Calu3 (cell line): Measurements from ENCODE around the gene ZNF616. TPM values are rescaled to one million over a fixed set of nuclear protein-coding genes. Genes with fewer than 3 reads are reported as not detected.

ENCODE experiments used
- BruUV-seq: library from RNA; stranded (reverse); fragments of 400-500 nt; replicated peaks from 2 replicates; lab custom pipeline; 2021; lab: Mats Ljungman, UMichigan
- CTCF ChIA-PET: fragments of 300-600 bp; sonication (Branson Sonifier 250); formaldehyde crosslinking; loops from one replicate; lab custom pipeline; 2022; ENCODE audit warnings: antibody characterized with exemption; lab: Charles Lee
- DNase-seq: peaks from one replicate; pipeline ENCODE4 v3.0.0; 2022
- H3K27ac Mint-ChIP-seq: one replicate; pipeline ENCODE4 v1.8.0; 2022; ENCODE audit warnings: mixed read lengths; ENCODE audit not compliant: unreplicated experiment
- H3K27me3 Mint-ChIP-seq: one replicate; pipeline ENCODE4 v1.8.0; 2022; ENCODE audit warnings: mixed read lengths; ENCODE audit not compliant: unreplicated experiment
- H3K36me3 Mint-ChIP-seq: one replicate; pipeline ENCODE4 v1.8.0; 2022; ENCODE audit warnings: mild to moderate bottlenecking, moderate library complexity, mixed read lengths; ENCODE audit not compliant: insufficient read depth, unreplicated experiment
- H3K4me1 Mint-ChIP-seq: one replicate; pipeline ENCODE4 v1.8.0; 2022; ENCODE audit warnings: mild to moderate bottlenecking, low read depth, mixed read lengths; ENCODE audit not compliant: unreplicated experiment
- H3K4me3 Mint-ChIP-seq: one replicate; pipeline ENCODE4 v1.8.0; 2022; ENCODE audit warnings: mild to moderate bottlenecking, low read depth, moderate library complexity, mixed read lengths; ENCODE audit not compliant: unreplicated experiment
- H3K9me3 Mint-ChIP-seq: one replicate; pipeline ENCODE4 v1.8.0; 2022; ENCODE audit warnings: low read depth, mixed read lengths; ENCODE audit not compliant: unreplicated experiment
- intact Hi-C: fragments of 100-400 bp; cut with micrococcal nuclease; formaldehyde crosslinking; loops from one replicate; pipeline ENCODE4 v1.10.0; 2022; ENCODE audit not compliant: unreplicated experiment
- total RNA-seq: library from RNA; stranded (reverse); gene quantifications from 2 replicates; pipeline ENCODE4 v1.2.3, GENCODE V29; 2022
- TF ChIP-seq, protein P1 (sequence below): fragments of 200-600 bp; IDR thresholded peaks from one replicate; pipeline ENCODE4 v1.8.0; 2022; ENCODE audit warnings: antibody characterized with exemption; ENCODE audit not compliant: unreplicated experiment

Gene ZNF616
- total RNA-seq, 1 experiment from 2014 or later, result 8.9 TPM

DNA sequence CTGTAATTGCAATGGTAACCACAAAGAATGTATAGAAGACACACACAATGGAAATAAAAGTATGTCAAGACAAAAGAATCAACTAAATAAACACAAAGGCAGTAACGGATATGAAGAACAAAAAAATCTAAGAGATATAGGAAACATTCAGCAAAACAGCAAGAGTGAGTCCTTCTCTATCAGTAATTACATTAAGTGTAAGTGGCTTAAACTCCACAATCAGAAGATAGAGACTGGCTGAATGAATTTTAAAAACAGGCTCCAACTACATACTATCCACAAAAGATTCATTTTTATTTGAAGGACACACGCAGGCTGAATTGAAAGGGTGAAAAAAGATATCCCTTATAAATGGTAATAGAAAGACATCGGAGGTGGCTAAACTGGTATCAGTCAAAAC, 19.5 kb downstream of the ZNF616 start:
- Mint-ChIP-seq H3K9me3 (peaks cover 34% of the 10 kb centered on the region), H3K4me3 (no peak overlapping the region), H3K27me3 (no peaks in the 10 kb centered on the region), H3K4me1 (no peaks in the 10 kb centered on the region), H3K27ac (no peak overlapping the region), H3K36me3 (peaks cover 6% of the 10 kb centered on the region)
- DNase-seq, result no peak
- no TSS peak for BruUV-seq
- CTCF ChIA-PET, result no interaction called here
- intact Hi-C loops, result no loop called here
- TF ChIP-seq, protein P1, sequence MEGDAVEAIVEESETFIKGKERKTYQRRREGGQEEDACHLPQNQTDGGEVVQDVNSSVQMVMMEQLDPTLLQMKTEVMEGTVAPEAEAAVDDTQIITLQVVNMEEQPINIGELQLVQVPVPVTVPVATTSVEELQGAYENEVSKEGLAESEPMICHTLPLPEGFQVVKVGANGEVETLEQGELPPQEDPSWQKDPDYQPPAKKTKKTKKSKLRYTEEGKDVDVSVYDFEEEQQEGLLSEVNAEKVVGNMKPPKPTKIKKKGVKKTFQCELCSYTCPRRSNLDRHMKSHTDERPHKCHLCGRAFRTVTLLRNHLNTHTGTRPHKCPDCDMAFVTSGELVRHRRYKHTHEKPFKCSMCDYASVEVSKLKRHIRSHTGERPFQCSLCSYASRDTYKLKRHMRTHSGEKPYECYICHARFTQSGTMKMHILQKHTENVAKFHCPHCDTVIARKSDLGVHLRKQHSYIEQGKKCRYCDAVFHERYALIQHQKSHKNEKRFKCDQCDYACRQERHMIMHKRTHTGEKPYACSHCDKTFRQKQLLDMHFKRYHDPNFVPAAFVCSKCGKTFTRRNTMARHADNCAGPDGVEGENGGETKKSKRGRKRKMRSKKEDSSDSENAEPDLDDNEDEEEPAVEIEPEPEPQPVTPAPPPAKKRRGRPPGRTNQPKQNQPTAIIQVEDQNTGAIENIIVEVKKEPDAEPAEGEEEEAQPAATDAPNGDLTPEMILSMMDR, result no peak

DNA sequence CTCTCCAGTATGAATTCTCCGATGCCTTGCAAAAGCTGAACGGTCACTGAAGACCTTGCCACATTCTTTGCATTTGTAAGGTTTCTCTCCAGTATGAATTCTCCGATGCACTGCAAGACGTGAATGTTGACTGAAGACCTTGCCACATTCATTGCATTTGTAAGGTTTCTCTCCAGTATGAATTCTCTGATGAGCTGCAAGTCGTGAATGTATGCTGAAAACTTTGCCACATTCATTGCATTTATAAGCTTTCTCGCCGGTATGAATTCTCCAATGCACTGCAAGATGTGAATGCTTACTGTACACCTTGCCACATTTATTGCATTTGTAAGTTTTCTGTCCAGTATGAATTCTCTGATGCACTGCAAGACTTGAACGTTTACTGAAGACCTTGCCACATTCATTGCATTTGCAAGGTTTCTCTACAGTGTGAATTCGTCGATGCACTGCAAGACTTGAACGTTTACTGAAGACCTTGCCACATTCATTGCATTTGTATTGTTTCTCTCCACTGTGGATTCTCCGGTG, 24.1 kb downstream of the ZNF616 start:
- H3K4me3 Mint-ChIP-seq, result no peak overlapping the region

DNA sequence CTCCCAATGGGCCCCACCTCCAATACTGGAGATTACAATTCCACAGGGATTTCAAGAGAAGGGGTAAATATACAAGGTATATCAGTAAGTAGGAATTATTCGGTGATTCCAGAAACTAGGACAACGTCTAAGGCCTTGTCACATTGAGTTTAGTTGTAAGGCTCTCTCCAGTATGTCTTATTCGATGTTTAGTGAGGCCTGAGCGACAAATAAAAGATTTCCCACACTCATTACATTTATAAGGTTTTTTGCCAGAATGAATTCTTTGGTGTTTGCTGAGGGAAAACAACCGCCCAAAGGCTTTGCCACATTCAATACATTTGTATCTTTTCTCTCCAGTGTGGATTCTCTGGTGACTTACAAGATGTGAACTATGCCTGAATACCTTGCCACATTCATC, 25.0 kb downstream of the ZNF616 start:
- Mint-ChIP-seq H3K4me1 (no peaks in the 10 kb centered on the region), H3K9me3 (peaks cover 41% of the 10 kb centered on the region), H3K36me3 (no peaks in the 10 kb centered on the region), H3K4me3 (no peak overlapping the region), H3K27ac (no peak overlapping the region), H3K27me3 (no peaks in the 10 kb centered on the region)
- intact Hi-C loops, result no loop called here
- CTCF ChIA-PET, result no interaction called here
- no TSS peak for BruUV-seq
- DNase-seq, result no peak
- TF ChIP-seq, protein P1, result no peak

More for the DNA sequence above, 24.1 kb downstream of the ZNF616 start:
- TF ChIP-seq, protein P1, result no peak
- intact Hi-C loops, result no loop called here
- H3K27me3 Mint-ChIP-seq, result no peaks in the 10 kb centered on the region
- H3K4me1 Mint-ChIP-seq, result no peaks in the 10 kb centered on the region
- no peak overlapping the region for H3K27ac Mint-ChIP-seq
- BruUV-seq, result no TSS peak
- CTCF ChIA-PET, result no interaction called here
- peaks cover 47% of the 10 kb centered on the region for H3K9me3 Mint-ChIP-seq
- H3K36me3 Mint-ChIP-seq, result no peaks in the 10 kb centered on the region
- no peak for DNase-seq

DNA sequence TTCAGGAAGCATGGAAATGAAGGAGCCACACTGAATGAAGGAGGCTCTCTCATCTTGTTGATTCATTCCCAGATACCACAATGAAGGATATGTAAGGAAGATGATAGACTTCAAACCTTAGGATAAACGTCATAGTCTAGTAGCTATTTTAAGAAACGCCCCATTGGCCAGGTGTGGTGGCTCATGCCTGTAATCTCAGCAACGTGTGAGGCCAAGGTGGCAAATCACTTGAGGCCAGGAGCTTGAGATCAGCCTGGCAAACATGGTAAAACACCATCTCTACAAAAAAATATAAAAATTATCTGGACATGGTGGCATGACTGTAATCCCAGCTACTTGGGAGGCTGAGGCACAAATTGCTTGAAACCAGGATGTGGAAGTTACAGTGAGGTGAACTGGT, 27.1 kb downstream of the ZNF616 start:
- no peaks in the 10 kb centered on the region for H3K4me1 Mint-ChIP-seq
- CTCF ChIA-PET, result no interaction called here
- intact Hi-C loops, result no loop called here
- TF ChIP-seq, protein P1, result no peak
- H3K27ac Mint-ChIP-seq, result no peak overlapping the region
- no TSS peak for BruUV-seq
- peaks cover 34% of the 10 kb centered on the region for H3K9me3 Mint-ChIP-seq
- no peak overlapping the region for H3K4me3 Mint-ChIP-seq
- H3K36me3 Mint-ChIP-seq, result no peaks in the 10 kb centered on the region
- H3K27me3 Mint-ChIP-seq, result no peaks in the 10 kb centered on the region
- DNase-seq, result no peak
